IMR-90 (cell line): Measurements from ENCODE around the gene CCDC17. TPM values are rescaled to one million over a fixed set of nuclear protein-coding genes. Genes with fewer than 3 reads are reported as not detected.

Experiments
- ATAC-seq: fragments of 200-7000 bp; cut with Tn5 transposase; 2 replicates; pipeline ENCODE4 v1.9.1; 2020; ENCODE audit warnings: low read depth, mild to moderate bottlenecking, moderate library complexity
- BruUV-seq: library from RNA; stranded (reverse); fragments of 400-500 nt; replicated peaks from 2 replicates; lab custom pipeline; 2021; lab: Mats Ljungman, UMichigan
- CTCF ChIA-PET: fragments of 300-600 bp; formaldehyde crosslinking; extraction: SDS; loops from one replicate; lab custom pipeline; 2021; ENCODE audit warnings: antibody characterized with exemption; lab: Yijun Ruan, JAX
- POLR2A ChIA-PET: fragments of 300-600 bp; sonication (Branson Sonifier 250); formaldehyde crosslinking; loops from one replicate; lab custom pipeline; 2022; ENCODE audit warnings: antibody characterized with exemption; ENCODE audit not compliant: unreplicated experiment; lab: Charles Lee
- DNase-seq: peaks from one replicate; pipeline ENCODE4 v3.0.0; 2013
- H2AFZ ChIP-seq: replicated peaks from 2 replicates; pipeline ENCODE3; 2013; ENCODE audit warnings: low read length, mild to moderate bottlenecking; ENCODE audit not compliant: poor library complexity
- H2AK5ac ChIP-seq: 2 replicates; pipeline ENCODE4 v1.6.1; 2013; ENCODE audit warnings: low read depth, low read length, inconsistent platforms
- H2AK9ac ChIP-seq: replicated peaks from 2 replicates; pipeline ENCODE3; 2013; ENCODE audit warnings: mild to moderate bottlenecking, low read depth, low read length, moderate library complexity; ENCODE audit not compliant: poor library complexity
- H2BK120ac ChIP-seq: 2 replicates; pipeline ENCODE4 v1.6.1; 2013; ENCODE audit warnings: low read depth, low read length, inconsistent platforms
- H2BK15ac ChIP-seq: 3 replicates; pipeline ENCODE4 v1.6.1; 2013; ENCODE audit warnings: low read depth, low read length, inconsistent platforms
- H2BK20ac ChIP-seq: 2 replicates; pipeline ENCODE4 v1.6.1; 2013; ENCODE audit warnings: low read depth, mild to moderate bottlenecking, inconsistent platforms, low read length, moderate library complexity
- H2BK5ac ChIP-seq: 2 replicates; pipeline ENCODE4 v1.6.1; 2013; ENCODE audit warnings: mild to moderate bottlenecking, low read depth, low read length, inconsistent platforms; ENCODE audit not compliant: poor library complexity, severe bottlenecking
- H3K14ac ChIP-seq: replicated peaks from 2 replicates; pipeline ENCODE4 v1.6.1; 2013; ENCODE audit warnings: low read depth, low read length, inconsistent platforms
- H3K18ac ChIP-seq: 2 replicates; pipeline ENCODE4 v1.6.1; 2013; ENCODE audit warnings: low read depth, low read length, control low read depth
- H3K23ac ChIP-seq: 2 replicates; pipeline ENCODE4 v1.6.1; 2013; ENCODE audit warnings: low read depth, low read length, inconsistent platforms
- H3K27ac ChIP-seq: 2 replicates; pipeline ENCODE4 v1.5.1; 2013; ENCODE audit warnings: mild to moderate bottlenecking, control low read depth, low read length; ENCODE audit not compliant: insufficient read depth
- H3K27me3 ChIP-seq: 2 replicates; pipeline ENCODE4 v1.6.1; 2013; ENCODE audit warnings: low read length; ENCODE audit not compliant: control insufficient read depth, insufficient read depth
- H3K36me3 ChIP-seq: 2 replicates; pipeline ENCODE4 v1.6.1; 2013; ENCODE audit warnings: low read length, mixed read lengths; ENCODE audit not compliant: control insufficient read depth, insufficient read depth
- H3K4ac ChIP-seq: 2 replicates; pipeline ENCODE4 v1.6.1; 2013; ENCODE audit warnings: low read depth, low read length, inconsistent platforms
- H3K4me1 ChIP-seq: 2 replicates; pipeline ENCODE4 v1.6.1; 2013; ENCODE audit warnings: low read length, mixed read lengths; ENCODE audit not compliant: control insufficient read depth, insufficient read depth
- H3K4me2 ChIP-seq: 2 replicates; pipeline ENCODE4 v1.6.1; 2013; ENCODE audit warnings: low read depth, mild to moderate bottlenecking, control low read depth, low read length, moderate library complexity
- H3K4me3 ChIP-seq: 2 replicates; pipeline ENCODE4 v1.5.1; 2013; ENCODE audit warnings: low read depth, mild to moderate bottlenecking, control low read depth, low read length, moderate library complexity; ENCODE audit not compliant: insufficient read depth
- H3K56ac ChIP-seq: 2 replicates; pipeline ENCODE4 v1.6.1; 2013; ENCODE audit warnings: low read length, inconsistent platforms; ENCODE audit not compliant: insufficient read depth; ENCODE audit errors: extremely low read depth
- H3K79me1 ChIP-seq, 2 experiments: 2 replicates each; pipeline ENCODE4 v1.6.1; 2013; ENCODE audit warnings: low read length in 2 of 2, inconsistent platforms in 1 of 2, low read depth in 1 of 2
- H3K9ac ChIP-seq: 2 replicates; pipeline ENCODE4 v1.6.1; 2013; ENCODE audit warnings: low read depth, low read length, control low read depth
- H3K9me1 ChIP-seq: 2 replicates; pipeline ENCODE4 v1.6.1; 2013; ENCODE audit warnings: low read length, inconsistent platforms; ENCODE audit not compliant: insufficient read depth
- H3K9me3 ChIP-seq: 2 replicates; pipeline ENCODE4 v1.6.1; 2013; ENCODE audit warnings: low read length; ENCODE audit not compliant: control insufficient read depth, insufficient read depth
- H4K20me1 ChIP-seq: 2 replicates; pipeline ENCODE4 v1.6.1; 2013; ENCODE audit warnings: low read length, inconsistent platforms; ENCODE audit not compliant: insufficient read depth
- H4K5ac ChIP-seq: 2 replicates; pipeline ENCODE4 v1.6.1; 2013; ENCODE audit warnings: mild to moderate bottlenecking, low read depth, low read length, control low read depth
- H4K8ac ChIP-seq, 2 experiments: 2 replicates each; pipeline ENCODE4 v1.6.1; 2013; ENCODE audit warnings: low read depth in 2 of 2, low read length in 2 of 2, control low read depth in 1 of 2, inconsistent platforms in 1 of 2
- H4K91ac ChIP-seq: 2 replicates; pipeline ENCODE4 v1.6.1; 2013; ENCODE audit warnings: low read depth, low read length, inconsistent platforms; ENCODE audit not compliant: insufficient read depth
- BHLHE40 ChIP-seq: fragments of 150-350 bp; IDR thresholded peaks from 2 replicates; pipeline ENCODE4 v1.6.1; 2016; ENCODE audit warnings: mild to moderate bottlenecking, low read depth, low read length
- MXI1 ChIP-seq: IDR thresholded peaks from 2 replicates; pipeline ENCODE4 v1.6.1; 2012; ENCODE audit warnings: low read depth, mild to moderate bottlenecking, low read length, moderate library complexity, borderline replicate concordance
- USF2 ChIP-seq: fragments of 150-350 bp; IDR thresholded peaks from 2 replicates; pipeline ENCODE4 v1.6.1; 2017; ENCODE audit warnings: mild to moderate bottlenecking, antibody characterized with exemption, low read length, low read depth
- WGBS, 2 experiments: methylation state at CpG; one replicate each; pipeline versions ENCODE4 v1.1.5 to v1.1.7; 2013; ENCODE audit warnings: missing lambda C conversion rate in 2 of 2; ENCODE audit not compliant: insufficient read length in 1 of 2; ENCODE audit errors: extremely low coverage in 2 of 2; 5-methylcytosine and 5-hydroxymethylcytosine counted together
- dilution Hi-C: fragments of 300-500 bp; cut with HindIII; formaldehyde crosslinking; loops from one replicate; pipeline ENCODE4 v1.14.3; 2018; ENCODE audit warnings: low sequenced_read_pairs; ENCODE audit not compliant: unreplicated experiment
- in situ Hi-C: fragments of 300-500 bp; cut with MboI; formaldehyde crosslinking; loops from 3 replicates; pipeline ENCODE4 v1.14.3; 2019; ENCODE audit warnings: low sequenced_read_pairs, inconsistent platforms, mixed read lengths
- intact Hi-C: fragments of 100-400 bp; cut with micrococcal nuclease; formaldehyde crosslinking; loops from 2 replicates; pipeline ENCODE4 v1.10.0; 2022
- polyA plus RNA-seq, 3 experiments: library from polyadenylated mRNA; depleted of rRNA; stranded (reverse); fragments of >200 nt; gene quantifications; 2 replicates each; pipeline ENCODE4 v1.2.3, GENCODE V29; 2012; ENCODE audit warnings: low replicate concordance in 1 of 3
- total RNA-seq: library from RNA; depleted of rRNA; stranded (reverse); fragments of >200 nt; gene quantifications from 2 replicates; pipeline ENCODE4 v1.2.3, GENCODE V29; 2012

The CCDC17 gene
- total and polyA plus RNA-seq, 2 of the 4 experiments (the other 2 are of a cell fraction), result 0.18 to 0.26 TPM

DNA sequence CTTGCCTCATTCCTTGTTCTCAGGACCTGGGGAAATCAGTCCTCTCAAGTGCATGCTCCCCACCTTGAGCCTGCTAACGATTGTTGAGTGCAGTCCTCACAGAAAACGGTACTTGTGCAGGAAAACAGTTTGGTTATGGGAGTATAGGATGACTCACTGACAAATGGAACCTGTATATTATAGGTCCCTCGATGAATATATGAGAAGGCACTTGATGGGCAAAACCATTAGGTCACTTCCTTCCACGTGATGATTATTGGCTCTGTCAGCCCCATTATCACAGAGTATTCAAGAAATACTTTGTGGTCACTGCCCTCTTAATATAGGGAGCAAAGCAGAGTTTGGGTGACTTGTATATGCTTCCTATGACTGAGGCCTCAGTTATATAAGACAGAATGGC, 6.2 kb downstream of the CCDC17 start:
- BruUV-seq, result no TSS peak

More for the DNA sequence above, 6.2 kb downstream of the CCDC17 start:
- Histone ChIP-seq H3K4me3 (no peak overlapping the region), H3K79me1 (peaks cover 3% of the 10 kb centered on the region in 2 experiments; a peak in 1 of 4 replicates), H3K18ac (no peak overlapping the region), H3K27ac (no peak overlapping the region), H3K9me3 (no peaks in the 10 kb centered on the region), H3K23ac (0 out of 2 replicates have a peak overlapping the region, but pooled peaks have one; percentile 26), H3K9ac (no peak overlapping the region), H2BK5ac (no peak overlapping the region), H2AK5ac (no peak overlapping the region), H3K36me3 (peaks cover 39% of the 10 kb centered on the region), H3K4ac (no peak overlapping the region), H4K20me1 (peaks cover 5% of the 10 kb centered on the region; the same call in 1 of the 2 replicates), H2AK9ac (no peak overlapping the region), H3K4me1 (no peaks in the 10 kb centered on the region; the same call in 1 of the 2 replicates), H3K14ac (no peak overlapping the region), H2AFZ (no peak overlapping the region), H4K91ac (no peak overlapping the region), H3K56ac (no peak overlapping the region), H4K5ac (no peak overlapping the region), H3K9me1 (peaks cover 2% of the 10 kb centered on the region; the same call in 1 of the 2 replicates), H2BK120ac (no peak overlapping the region), H4K8ac (no peak overlapping the region), H3K4me2 (no peak overlapping the region), H3K27me3 (no peaks in the 10 kb centered on the region), H2BK15ac (no peak overlapping the region), H2BK20ac (no peak overlapping the region)
- TF ChIP-seq USF2 (peak; percentile 43; the same call in 1 of the 2 replicates), MXI1 (no peak), BHLHE40 (no peak)
- ATAC-seq (peak; percentile 33; the same call in 1 of the 2 replicates), DNase-seq (peak; percentile 75)
- dilution Hi-C loops, result no loop called here
- CTCF ChIA-PET, result no interaction called here
- WGBS, 2 experiments, result 50% methylated on average over 2 of the region's 4 CpGs; no CpG with 5 or more reads in 1 of the 2 experiments
- intact Hi-C loops, result no loop called here
- in situ Hi-C loops, result no loop called here
- POLR2A ChIA-PET, result no interaction called here
